ENCODE results near the gene WDR5B. TPM values are rescaled to one million over a fixed set of nuclear protein-coding genes. Genes with fewer than 3 reads are reported as not detected.

Gene WDR5B
- total and polyA plus RNA-seq, 10 of the 15 experiments (the other 5 are each of a cell fraction or from before 2014, with no cell fraction given): 1.7 to 7.9 (median 3.3) TPM

- RAD21 ChIA-PET (ENCODE audit: unreplicated experiment): interaction anchor here (0.8 to 2.2 kb wide), 2 partner anchors 94 to 217 kb away, joined by 3 to 8 read pairs; no protein-coding TSS in a partner anchor
- peaks cover 2% of the 10 kb centered on the region; the same call in 1 of the 2 replicates for H3K79me2 ChIP-seq (ENCODE audit: control insufficient read depth, insufficient read depth, low read length)
- CTCF ChIA-PET: no interaction called here
- DNase-seq (ENCODE audit: low read depth, low spot score) (no peak), ATAC-seq (no peak), FAIRE-seq (no peak)
- no peaks in the 10 kb centered on the region for H4K20me1 ChIP-seq (ENCODE audit: control insufficient read depth, insufficient read depth)
- intact Hi-C loops (cut with micrococcal nuclease; ENCODE audit: unreplicated experiment): no loop called here
- POLR2A ChIA-PET: interaction anchor here (0.5 to 0.7 kb wide), 2 partner anchors 180 to 1490 kb away, joined by 3 to 4 read pairs; no protein-coding TSS in a partner anchor
- peaks cover 0 to 22% of the 10 kb centered on the region in 2 experiments for H3K36me3 ChIP-seq (ENCODE audit: control insufficient read depth in 2 of 2, insufficient read depth in 2 of 2, low read length in 1 of 2)
- no peak overlapping the region for H3K4me3 ChIP-seq
- H3K27ac ChIP-seq (ENCODE audit: control insufficient read depth, insufficient read depth): no peak overlapping the region
- no TSS peak for BruUV-seq (replicated peaks)
- no peak overlapping the region for H3K9ac ChIP-seq (ENCODE audit: control insufficient read depth, insufficient read depth, low read length)
- no peak for TF ChIP-seq ASH2L (IDR thresholded peaks at IDR 0.05; ENCODE audit: borderline replicate concordance, low read depth)
- TF ChIP-seq TAF1 (IDR thresholded peaks at IDR 0.05; ENCODE audit: borderline replicate concordance, low read depth, low read length): no peak
- no peak for TF ChIP-seq SIN3A (IDR thresholded peaks at IDR 0.05; ENCODE audit: low read depth, low read length)
- TF ChIP-seq YBX1 (IDR thresholded peaks at IDR 0.05): no peak
- TF ChIP-seq PKNOX1 (IDR thresholded peaks at IDR 0.05): no peak
- TF ChIP-seq STAT1 (conservative IDR thresholded peaks at IDR 0.05): no peak
- no peak for TF ChIP-seq ZBED1 (IDR thresholded peaks at IDR 0.05; ENCODE audit: borderline replicate concordance)
- TF ChIP-seq BRCA1 (IDR thresholded peaks at IDR 0.05; ENCODE audit: low read depth, low read length): no peak
- TF ChIP-seq ETV6 (conservative IDR thresholded peaks at IDR 0.05 in 1 of 2, IDR thresholded peaks at IDR 0.05 in 1 of 2; ENCODE audit: borderline replicate concordance in 1 of 2, low read depth in 1 of 2): no peak
- TF ChIP-seq MYB (IDR thresholded peaks at IDR 0.05; ENCODE audit: borderline replicate concordance, low read depth, low read length): no peak
- TF ChIP-seq CTCF (IDR thresholded peaks at IDR 0.05 in 2 of 3, conservative IDR thresholded peaks at IDR 0.05 in 1 of 3; ENCODE audit: control insufficient read depth in 2 of 3, extremely low read depth in 1 of 3, insufficient read depth in 1 of 3, low read depth in 3 of 3, low read length in 3 of 3): no peak
- no peak for TF ChIP-seq IKZF2 (IDR thresholded peaks at IDR 0.05)
- TF ChIP-seq E2F4 (IDR thresholded peaks at IDR 0.05; ENCODE audit: low read depth, low read length): no peak
- no peak for TF ChIP-seq FOXM1 (IDR thresholded peaks at IDR 0.05; ENCODE audit: low read depth, low read length)
- no peak for TF ChIP-seq SREBF2 (IDR thresholded peaks at IDR 0.05; ENCODE audit: low read length)
- no peak for TF ChIP-seq ZNF207 (IDR thresholded peaks at IDR 0.05; ENCODE audit: borderline replicate concordance)
- in situ Hi-C loops (cut with MboI): no loop called here
- no peak overlapping the region for H3K4me2 ChIP-seq (ENCODE audit: control insufficient read depth, insufficient read depth)
- H3K4me1 ChIP-seq (ENCODE audit: control insufficient read depth, insufficient read depth, low read length): no peaks in the 10 kb centered on the region
- 100% methylated on average over 1 of the region's 1 CpG for WGBS (ENCODE audit: insufficient coverage, insufficient replicate concordance, low lambda C conversion rate, missing lambda C conversion rate)
- no peaks in the 10 kb centered on the region for H3K27me3 ChIP-seq (replicated peaks in 1 of 2; ENCODE audit: control insufficient read depth in 2 of 2, insufficient read depth in 2 of 2, low read length in 1 of 2)
- H3K9me3 ChIP-seq (replicated peaks; ENCODE audit: control insufficient read depth, insufficient read depth, low read length): no peaks in the 10 kb centered on the region
- no peak overlapping the region for H2AFZ ChIP-seq (ENCODE audit: control insufficient read depth, low read depth, low read length)
- SMC1A ChIA-PET (ENCODE audit: uncharacterized antibody, unreplicated experiment): interaction anchor here (0.8 to 3.6 kb wide), 3 partner anchors 69 to 216 kb away, joined by 3 to 22 read pairs (median 19); no protein-coding TSS in a partner anchor
Observed at GRCh38 chr3:122462406-122462805, 46.5 kb upstream of the WDR5B start.

Measured in GM12878 (cell line).